HG03354 (cell line): ENCODE data around the gene PRR7.
A peak's percentile ranks its signal among the peaks of the same experiment; 100 is the strongest.

ENCODE experiments used
- ATAC-seq: cut with Tn5 transposase; IDR thresholded peaks from one replicate; pipeline ENCODE4 v1.9.1; 2021; ENCODE audit warnings: mild to moderate bottlenecking; ENCODE audit not compliant: unreplicated experiment, poor library complexity, severe bottlenecking

PRR7 gene

DNA sequence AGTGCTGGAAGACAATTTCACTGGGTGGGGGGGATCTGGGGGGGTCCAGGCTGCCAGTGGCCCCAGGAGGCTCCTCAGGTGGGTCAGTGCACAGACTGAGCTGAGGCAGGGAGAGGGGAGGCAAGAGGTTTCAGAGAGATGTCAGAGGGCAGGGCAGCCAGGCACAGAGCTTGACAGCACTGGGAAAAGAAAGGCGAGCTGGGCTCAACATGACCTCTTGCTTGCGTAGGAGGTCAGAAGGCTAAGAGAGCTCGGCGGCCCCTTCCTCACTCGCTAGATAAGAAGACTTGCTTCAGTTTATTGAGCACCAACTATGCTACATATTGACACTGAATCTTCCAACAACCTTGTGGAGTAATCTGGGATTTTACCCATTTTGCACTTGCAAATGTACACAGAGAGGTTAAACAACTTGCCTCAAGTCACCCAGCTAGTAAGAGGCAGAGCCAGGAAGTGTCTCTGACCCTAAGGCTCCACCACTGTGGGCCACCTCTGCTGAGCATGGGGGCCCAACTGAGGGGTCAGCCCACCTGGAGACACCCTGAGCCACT is 47.3 kb downstream of the PRR7 start:
- ATAC-seq, result no peak

DNA sequence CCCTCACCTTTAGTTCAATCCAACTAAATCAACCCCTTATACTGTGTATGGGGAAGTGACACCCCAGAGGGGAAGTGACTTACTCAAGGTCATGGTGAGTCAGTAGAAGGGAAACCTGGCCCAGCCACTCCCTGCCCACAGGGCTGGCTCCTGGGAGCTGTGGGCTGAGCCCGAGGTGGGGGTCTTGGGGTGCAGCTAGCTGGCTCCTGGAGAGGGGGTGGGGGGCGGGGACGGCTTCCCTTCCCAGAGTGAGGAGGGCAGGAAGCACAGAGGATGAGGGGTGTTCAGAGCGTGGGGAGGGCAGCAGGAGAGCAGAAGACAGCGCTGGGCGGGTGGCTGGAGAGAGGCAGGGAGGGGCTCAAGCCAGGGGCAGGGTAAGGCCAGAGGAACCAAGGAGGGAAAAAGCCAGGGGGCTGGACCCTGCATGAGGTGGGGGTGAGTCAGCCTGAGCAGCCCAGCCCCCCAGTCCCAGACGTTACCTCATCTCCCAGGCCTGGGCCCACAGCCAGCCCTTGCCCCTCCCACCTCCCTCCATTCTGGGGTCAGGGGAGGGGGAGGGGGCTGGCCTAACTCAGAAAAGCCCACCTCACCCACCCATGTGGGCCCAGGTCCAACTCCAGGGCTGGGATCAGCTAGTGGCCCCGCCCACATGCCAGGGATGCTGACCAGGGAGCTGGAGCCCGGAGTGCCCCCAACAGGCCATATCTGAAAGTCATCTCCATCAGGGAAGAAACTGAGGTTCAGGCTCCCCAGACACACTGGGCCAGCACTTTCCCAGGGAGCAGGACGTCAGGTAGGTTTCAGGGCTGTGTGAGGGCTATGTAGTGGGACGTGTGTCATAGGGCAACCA is 48.0 kb downstream of the PRR7 start:
- no peak for ATAC-seq

DNA sequence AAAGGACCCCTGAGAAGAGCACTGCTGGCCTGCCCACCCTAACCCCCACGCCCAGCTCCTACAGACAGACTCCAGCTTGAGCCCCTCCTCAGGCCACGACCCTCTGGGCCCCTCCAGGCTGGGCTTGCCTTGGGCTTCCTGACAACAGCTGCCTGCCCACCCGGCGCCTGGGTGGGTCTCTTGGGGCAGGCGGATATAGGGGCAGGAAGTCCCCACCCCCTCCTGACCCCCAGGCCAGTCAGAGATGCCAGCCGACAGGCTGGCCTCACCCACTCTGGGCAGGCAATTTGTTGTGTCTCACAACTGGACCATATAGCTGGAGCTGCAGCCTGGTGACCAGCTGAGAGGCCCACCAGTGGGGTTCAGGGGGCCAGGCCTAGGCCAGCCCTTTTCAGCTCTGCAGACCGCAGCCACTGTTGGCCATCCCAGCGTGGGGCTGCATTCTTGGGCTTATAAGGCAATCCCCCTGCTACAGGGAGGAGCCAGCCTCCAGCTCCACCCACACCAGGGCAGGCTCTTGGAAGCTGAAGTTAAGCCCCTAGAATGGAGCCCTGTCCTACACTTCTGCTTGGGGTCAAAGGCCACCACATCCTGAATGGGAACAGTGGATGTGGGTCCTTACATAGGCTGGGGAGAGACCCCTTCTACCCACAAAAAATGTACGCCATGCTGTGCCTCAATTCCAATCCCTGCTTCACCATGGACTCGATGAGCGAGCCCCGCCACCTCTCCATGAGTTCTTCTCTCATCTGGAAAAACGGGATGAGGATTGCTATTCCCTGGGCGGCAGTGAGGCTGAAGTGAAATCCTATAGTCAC is 48.8 kb downstream of the PRR7 start:
- no peak for ATAC-seq

DNA sequence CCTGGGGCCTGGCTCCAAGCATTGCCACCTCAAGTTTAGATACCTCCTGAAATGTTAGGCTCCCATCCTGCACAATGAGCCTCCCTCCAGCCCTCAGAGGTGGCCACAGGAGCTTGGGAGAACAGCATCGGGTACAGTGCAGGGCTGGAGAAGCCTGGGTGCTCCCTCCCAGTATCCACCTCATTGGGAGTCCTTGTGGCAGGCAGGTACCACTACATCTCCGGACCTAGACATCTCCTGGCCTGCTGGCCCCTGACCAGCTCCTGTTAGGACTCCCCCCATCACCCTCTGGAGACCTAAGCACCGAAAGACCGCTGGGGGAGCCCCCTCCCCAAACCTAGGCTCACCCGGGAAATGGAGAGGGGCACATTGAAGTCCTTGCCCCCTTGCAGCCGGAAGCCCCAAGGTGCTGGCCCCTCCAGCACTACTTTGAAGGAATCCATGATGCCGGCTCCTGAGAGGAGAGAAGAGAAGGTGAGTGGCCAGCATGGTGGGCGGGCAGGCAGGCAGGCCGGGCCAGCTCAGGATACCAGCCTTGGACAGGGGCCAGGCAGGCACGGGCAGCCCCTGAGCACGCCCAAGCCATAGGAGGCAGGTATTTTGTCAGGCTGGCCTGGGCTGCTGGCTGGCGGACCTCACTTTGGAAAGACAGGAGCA is 49.6 kb downstream of the PRR7 start:
- no peak for ATAC-seq

DNA sequence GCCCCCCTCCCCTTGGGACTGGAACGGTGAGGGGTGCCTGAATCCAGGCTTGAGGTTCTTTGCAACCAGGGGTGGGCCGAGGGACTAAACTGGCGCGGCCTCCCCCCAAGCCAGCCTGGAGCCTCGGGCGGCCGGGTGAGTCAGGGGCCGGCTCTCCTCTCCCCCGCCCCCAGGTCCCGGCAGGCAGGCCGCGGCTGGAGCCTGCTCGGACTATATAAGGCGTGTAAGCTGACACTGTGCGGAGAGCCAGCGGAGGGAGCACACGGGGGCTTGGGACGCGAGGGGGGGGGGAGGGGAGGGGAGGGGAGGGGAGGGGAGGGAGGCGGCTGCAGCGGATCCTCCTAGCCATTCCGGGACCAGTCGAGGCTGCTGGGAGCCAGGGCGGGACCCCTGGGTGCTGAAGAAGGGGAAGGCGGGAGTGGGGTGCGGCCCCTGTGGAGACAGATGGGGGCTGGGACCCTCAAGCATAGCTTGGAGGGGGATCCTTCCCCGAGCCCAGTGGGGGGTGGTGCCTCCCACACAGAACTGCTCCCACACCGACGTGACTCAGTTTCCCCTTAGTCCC is 50.2 kb downstream of the PRR7 start:
- peak; percentile 13 for ATAC-seq

DNA sequence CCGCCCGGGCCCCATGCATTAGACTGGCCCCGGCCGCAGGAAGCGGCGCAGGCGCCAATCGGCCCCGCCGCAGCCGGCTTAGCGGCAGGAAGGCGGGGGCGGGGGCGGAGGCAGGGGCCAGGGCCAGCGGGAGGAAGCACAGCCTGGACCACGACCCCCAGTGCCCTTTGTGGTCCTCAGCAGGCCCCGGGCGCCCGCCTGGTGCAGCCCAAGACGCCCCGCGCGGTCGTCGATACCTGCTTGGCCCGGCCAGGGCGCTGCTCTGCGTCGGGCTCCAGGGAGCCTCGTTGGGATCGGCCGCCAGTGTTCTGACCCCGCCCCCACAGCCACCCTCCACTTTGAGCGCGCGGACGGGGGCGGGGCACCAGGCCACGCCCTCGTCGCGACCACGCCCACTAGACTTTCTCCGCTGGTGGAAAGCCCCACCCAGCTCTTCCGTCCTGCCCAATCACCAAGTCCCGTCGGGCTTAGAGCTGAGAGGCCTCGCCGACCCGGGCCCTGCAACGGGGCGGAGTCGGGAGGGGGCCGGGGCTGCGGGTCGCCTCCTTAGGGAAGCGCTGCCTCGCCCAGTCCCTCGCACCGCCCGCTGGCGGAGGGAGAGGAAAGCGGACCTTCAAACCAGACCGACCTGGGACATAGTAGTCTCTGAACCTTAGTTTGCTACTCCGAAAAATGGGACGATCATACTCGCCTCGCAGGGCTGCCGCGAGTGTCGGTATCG is 50.8 kb downstream of the PRR7 start, which contains the start of gene PDLIM7:
TSS of gene PDLIM7 (minus strand) at position 313 of the 721 bp plus-strand sequence. CDS start 1,092 bp downstream, outside the sequence.
- peak; percentile 78 for ATAC-seq

DNA sequence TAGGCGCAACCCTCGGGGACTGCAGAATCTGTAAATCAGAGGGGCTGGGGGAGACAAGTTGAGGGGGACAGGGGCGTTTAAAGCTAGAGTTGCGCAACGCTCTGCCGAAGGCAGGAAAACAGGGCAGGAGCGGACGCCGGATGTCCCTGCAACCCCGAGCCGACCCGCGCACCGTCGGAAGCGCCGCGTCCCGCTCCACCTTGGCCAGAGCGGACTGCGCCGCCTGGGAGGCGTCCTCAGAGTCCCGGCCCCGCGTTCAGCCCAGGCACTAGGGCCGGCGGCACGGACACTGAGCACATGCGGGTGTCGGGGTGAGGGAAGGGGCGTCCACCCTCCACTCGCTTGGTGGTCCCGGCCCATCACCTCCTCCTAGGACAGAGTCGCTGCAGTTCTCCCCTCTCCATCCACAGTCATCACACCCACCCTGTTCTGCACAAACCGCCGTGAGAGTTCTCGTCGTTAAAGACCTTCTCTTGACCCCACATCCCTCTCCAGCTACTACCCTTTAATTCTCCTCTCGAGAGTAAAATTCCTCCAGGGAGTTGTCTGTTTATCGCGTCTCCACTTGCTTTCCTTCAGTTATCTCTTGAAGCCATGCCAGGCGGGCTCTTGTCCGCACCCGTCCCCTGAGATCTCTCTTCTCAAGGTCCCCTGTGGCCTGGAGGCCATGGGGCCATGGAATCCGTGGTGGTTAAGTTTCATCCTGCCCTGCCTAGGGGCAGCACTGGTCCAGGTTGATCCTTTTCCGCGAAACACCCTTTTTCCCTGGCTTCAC is 51.6 kb downstream of the PRR7 start:
- peak; percentile 13 for ATAC-seq

DNA sequence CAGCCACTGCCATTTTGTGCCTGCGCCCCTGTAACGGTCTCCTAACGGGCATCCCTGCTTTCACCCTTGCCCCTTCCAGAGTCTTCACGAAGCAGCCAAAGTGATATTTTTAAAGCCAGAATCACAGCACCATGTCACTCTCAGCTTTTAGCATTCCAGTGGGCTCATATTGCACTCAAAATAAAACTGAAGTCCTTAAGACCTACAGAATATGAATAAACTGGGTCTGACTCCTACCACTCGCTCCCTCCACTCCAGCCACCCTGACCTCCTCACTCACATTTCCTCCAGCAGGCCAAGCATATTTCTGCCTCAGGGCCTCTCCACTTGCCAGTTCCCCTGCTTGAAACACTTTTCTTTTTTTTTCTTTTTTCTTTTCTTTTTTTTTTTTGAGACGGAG is 53.2 kb downstream of the PRR7 start:
- ATAC-seq, result no peak

DNA sequence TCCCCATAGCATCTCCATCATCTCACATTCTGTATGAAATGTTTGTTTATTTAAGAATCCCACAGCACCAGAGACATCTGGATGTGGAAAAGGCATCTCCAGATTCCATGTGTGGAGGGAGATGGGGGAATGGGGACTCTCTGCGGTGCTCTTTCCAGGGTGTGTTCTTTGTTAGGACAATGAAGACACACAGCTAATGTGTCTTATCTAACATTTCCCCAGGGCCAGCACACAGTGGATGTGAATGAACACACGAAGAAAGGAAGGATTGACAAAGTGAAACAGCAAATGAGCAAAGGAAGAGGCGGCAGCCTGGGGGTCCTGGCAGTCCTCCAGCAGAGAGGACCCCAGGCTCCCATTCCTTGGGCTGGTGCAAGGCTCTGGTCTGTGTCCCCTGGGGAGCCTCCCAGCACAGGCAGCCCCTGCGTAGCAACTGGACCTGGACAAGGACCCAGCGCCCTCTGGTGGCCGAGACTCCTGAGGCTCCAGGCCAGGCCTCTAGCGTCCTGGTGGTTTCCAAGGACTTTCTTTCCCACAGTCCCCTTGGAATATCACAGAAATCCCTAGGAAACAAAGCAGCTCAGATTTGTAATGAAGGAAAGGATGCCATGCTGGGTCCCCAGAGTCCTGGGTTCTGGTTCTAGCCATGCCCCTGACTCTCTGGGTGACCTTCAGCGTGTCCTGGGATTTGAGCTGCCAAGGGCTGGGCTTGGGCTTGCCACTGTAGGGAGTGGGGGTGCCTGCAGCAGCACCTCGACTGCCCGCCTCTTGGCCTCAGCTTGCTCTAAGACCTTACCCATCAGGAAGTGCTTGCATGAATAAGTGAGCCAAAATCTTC is 54.3 kb downstream of the PRR7 start:
- ATAC-seq, result no peak

DNA sequence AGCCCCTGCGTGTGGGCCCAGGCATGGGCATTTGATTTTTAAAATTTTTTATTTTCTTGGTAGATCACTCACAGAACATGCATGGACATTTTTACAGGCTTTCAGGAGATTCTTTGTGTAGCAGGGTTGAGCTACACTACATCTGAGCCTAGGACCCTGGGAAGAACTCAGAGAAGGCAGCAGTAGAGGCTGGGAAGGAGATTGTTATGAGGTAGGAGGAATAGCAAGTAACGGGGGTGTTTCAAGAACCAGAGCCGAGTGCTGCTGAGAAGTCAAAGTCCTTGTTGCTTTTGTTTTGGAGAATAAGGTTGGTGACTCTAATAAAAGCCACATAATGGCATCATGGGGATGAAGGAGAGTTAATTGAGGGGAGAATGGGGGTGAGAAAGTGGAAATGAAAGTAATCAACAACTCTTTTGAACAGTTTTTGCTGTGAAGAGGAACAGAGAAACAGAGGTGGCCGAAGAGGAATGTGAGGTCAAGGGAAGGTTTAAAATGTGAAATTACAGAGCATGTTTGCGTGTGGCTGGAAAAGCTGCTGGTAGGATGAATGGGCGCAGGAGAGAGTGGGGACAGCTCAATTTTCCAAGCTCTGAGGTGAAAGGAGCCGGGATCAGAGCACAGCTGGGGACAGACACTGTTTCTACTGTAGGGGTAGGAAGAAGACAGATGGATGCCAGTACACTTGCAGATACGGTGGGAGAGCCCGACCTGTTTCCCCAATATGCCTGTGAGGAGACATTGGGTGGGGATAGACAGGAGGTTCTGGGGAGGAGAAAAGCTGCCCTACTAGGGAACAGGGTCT is 55.5 kb downstream of the PRR7 start:
- no peak for ATAC-seq

DNA sequence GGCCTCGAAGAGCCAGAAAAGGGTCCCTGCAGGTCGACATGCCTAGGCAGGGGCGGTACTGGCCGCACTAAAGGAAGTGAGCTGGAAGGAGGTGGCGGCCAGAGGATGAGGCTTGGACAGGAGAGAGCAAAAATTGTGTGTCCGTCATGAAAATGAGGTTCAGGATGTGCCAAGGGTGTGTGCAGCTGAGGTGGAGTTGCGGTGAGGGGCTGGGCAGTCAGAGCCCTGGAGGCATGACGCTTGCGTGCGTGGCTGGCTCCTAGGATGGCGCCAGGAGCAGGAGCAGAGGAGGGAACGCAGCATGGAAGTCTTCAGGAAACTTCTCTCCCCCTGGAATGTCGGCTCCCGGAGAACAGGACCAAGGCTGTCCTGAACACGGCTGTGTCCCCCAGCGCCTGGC is 56.3 kb downstream of the PRR7 start:
- ATAC-seq, result no peak

DNA sequence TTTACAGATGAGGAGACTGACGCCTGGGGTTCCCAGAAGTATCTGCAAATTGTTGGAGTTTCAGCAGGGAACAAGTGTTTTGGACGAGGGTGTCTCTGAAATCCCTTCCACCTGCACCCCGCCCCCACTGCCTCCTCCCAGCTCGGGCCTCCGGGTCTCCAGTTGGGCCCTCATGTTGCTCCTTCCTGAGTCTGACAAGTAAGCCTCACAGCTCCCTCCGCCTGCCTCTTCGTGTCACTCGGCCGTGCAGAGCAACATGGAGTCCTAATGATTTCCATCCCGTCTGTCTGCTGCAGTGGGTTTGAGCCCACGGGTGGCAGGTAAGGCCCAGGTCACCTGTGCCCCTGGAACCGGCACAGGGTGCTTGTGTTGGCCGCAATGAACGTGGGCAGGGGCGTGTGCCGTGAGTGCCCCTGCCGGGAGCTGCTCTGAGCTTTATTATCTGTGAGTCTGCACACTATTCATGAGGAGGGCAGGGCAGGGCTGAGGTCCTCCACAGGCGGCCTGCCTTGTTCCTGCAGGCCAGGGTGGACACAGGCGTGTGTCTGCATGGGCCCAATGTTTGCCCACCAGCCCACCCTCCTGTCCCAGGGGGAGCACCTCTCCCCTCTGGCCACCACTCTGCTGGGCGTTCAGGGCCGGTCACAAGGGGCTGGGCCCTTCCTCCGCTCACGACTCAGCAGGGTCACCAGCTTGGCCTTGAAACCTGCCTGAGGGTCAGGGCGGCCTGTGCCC is 56.9 kb downstream of the PRR7 start:
- ATAC-seq, result no peak

DNA sequence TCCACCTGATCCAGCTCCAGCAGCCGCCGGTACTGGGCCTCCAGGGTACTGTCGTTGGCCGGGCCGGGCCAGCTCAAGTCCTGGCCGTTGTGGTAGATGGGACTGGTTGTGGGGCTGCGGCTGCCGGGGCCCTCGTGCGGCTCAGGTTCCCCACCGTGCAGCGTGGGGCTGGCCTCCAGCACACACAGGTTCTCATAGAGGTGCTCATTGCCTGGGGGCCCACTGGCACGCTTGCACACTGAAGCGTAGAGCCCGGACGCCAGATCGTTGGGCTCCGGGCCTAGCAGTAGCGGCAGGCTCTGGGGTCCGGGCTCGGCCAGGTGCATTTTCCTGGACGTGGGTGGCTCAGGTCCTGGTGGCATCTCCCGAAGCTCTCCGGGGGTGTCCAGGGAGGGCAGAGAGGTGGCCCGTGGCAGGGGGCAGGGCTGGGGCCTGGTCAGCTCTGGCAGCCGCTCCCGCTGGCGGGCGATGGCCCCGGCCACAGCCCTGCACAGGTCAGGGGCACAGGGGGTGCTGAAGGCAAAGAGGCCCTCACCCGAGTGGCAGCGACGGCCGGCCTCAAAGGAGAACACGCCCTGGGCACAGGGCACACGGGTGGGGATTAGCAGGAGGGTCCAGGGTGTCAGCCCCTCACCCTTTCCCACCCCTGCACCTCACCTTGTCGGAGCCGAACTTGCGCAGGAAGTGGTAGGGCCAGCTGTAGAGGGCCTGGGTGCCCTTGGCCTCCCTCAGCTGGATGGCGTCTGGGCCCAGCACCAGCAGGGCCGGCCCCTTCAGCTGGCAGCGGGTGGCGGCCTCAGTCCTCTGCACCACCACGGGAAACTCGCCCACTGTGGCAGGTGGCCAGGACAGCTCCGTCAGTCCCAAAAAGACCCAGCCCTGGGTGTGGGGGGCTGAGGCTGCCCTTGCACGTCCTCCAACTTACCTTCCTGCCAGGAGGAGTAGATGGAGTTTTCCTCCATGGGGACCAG is 57.8 kb downstream of the PRR7 start:
- ATAC-seq, result no peak

DNA sequence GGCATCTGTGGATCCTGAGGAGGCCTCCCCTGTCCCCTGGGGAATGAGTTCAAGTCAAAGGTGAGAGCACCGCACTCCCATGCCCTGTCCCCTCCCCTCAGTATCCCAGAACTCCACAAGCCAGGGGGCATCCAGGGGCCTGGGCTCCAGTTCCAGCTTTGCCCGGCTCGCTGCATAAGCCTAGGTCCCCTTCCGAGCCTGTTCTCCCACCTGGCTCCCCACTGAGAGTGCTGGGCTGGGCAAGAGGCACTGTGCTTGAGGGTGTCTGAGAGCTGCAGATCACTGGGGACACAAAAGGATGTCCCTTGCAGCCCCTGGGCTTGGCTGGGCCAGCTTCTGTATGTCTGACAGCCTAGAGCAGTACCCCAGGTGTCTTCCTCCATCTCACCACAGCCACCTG is 58.5 kb downstream of the PRR7 start:
- ATAC-seq, result no peak
